A673 (cell line): ENCODE measurements around the gene BEGAIN. TPM values are rescaled to one million over a fixed set of nuclear protein-coding genes. Genes with fewer than 3 reads are reported as not detected.

Experiments used
- BruUV-seq: library from RNA; stranded (reverse); fragments of 400-500 nt; replicated peaks from 2 replicates; lab custom pipeline; 2021; lab: Mats Ljungman, UMichigan
- CTCF ChIA-PET: fragments of 300-600 bp; sonication (Branson Sonifier 250); formaldehyde crosslinking; loops from one replicate; lab custom pipeline; 2022; ENCODE audit warnings: antibody characterized with exemption; lab: Charles Lee
- POLR2A ChIA-PET: fragments of 300-600 bp; sonication (Branson Sonifier 250); formaldehyde crosslinking; loops from one replicate; lab custom pipeline; 2022; ENCODE audit warnings: antibody characterized with exemption; ENCODE audit not compliant: low non-redundant PET; lab: Charles Lee
- DNase-seq: peaks from one replicate; pipeline ENCODE4 v3.0.0-alpha.2; 2015; ENCODE audit warnings: low spot score
- H3K27ac ChIP-seq: fragments of 200-600 bp; sonication (generic); 2 replicates; pipeline ENCODE4 v1.5.1; 2016; ENCODE audit warnings: mixed run types, low read depth, mild to moderate bottlenecking, mixed read lengths, antibody characterized with exemption, low read length; ENCODE audit not compliant: poor library complexity, severe bottlenecking
- H3K27me3 ChIP-seq: fragments of 200-600 bp; sonication (generic); replicated peaks from 2 replicates; pipeline ENCODE4 v1.6.1; 2017; ENCODE audit warnings: mixed run types, low read depth, mild to moderate bottlenecking, mixed read lengths, antibody characterized with exemption, low read length; ENCODE audit not compliant: insufficient read depth, poor library complexity
- H3K36me3 ChIP-seq: fragments of 200-600 bp; sonication (generic); 2 replicates; pipeline ENCODE4 v1.6.1; 2016; ENCODE audit warnings: mixed run types, mild to moderate bottlenecking, mixed read lengths, antibody characterized with exemption, low read length; ENCODE audit not compliant: insufficient read depth, poor library complexity, severe bottlenecking
- H3K4me1 ChIP-seq: fragments of 200-600 bp; sonication (generic); 2 replicates; pipeline ENCODE4 v1.6.1; 2017; ENCODE audit warnings: mixed run types, mild to moderate bottlenecking, mixed read lengths, antibody characterized with exemption, low read length; ENCODE audit not compliant: insufficient read depth, poor library complexity, severe bottlenecking
- H3K4me3 ChIP-seq: fragments of 200-600 bp; sonication (generic); 2 replicates; pipeline ENCODE4 v1.5.1; 2016; ENCODE audit warnings: low read depth, mixed run types, mild to moderate bottlenecking, mixed read lengths, low read length; ENCODE audit not compliant: poor library complexity, severe bottlenecking
- H3K9me3 ChIP-seq: fragments of 200-600 bp; sonication (generic); 2 replicates; pipeline ENCODE4 v1.6.1; 2016; ENCODE audit warnings: mixed run types, low read depth, mild to moderate bottlenecking, mixed read lengths, antibody characterized with exemption, low read length; ENCODE audit not compliant: poor library complexity, severe bottlenecking
- CTCF ChIP-seq: fragments of 300-800, 200-600 bp; sonication (generic); conservative IDR thresholded peaks from 2 replicates; pipeline ENCODE4 v1.5.1; 2017; ENCODE audit warnings: low read depth, mild to moderate bottlenecking, antibody characterized with exemption, low read length, moderate library complexity, mixed read lengths
- EZH2 ChIP-seq: fragments of 200-600 bp; sonication (generic); IDR thresholded peaks from 2 replicates; pipeline ENCODE4 v1.6.1; 2017; ENCODE audit warnings: borderline replicate concordance, low read depth, mild to moderate bottlenecking, mixed read lengths, antibody characterized with exemption, low read length; ENCODE audit not compliant: poor library complexity, severe bottlenecking
- intact Hi-C: fragments of 100-400 bp; cut with micrococcal nuclease; formaldehyde crosslinking; loops from one replicate; pipeline ENCODE4 v1.10.0; 2022; ENCODE audit not compliant: unreplicated experiment
- total RNA-seq: library from RNA; stranded (reverse); gene quantifications from 2 replicates; pipeline ENCODE4 v1.2.3, GENCODE V29; 2021

Gene BEGAIN
- total RNA-seq, 1 experiment from 2014 or later, result 0.84 TPM

- TF ChIP-seq CTCF, result no peak
- no peak for TF ChIP-seq EZH2
- intact Hi-C loops, result no loop called here
- Histone ChIP-seq H3K27ac (no peak overlapping the region), H3K9me3 (no peaks in the 10 kb centered on the region), H3K4me1 (no peaks in the 10 kb centered on the region), H3K4me3 (no peak overlapping the region), H3K27me3 (no peaks in the 10 kb centered on the region), H3K36me3 (no peaks in the 10 kb centered on the region)
- CTCF ChIA-PET, result no interaction called here
- no TSS peak for BruUV-seq
- DNase-seq, result no peak
- POLR2A ChIA-PET, result no interaction called here
These were observed 36.3 kb upstream of the BEGAIN start for GRCh38 chr14:100623557-100623956.

GRCh38 chr14:100622708-100623485 is 35.7 kb upstream of the BEGAIN start:
- CTCF ChIA-PET, result no interaction called here
- Histone ChIP-seq H3K4me3 (no peak overlapping the region), H3K36me3 (no peaks in the 10 kb centered on the region), H3K9me3 (no peaks in the 10 kb centered on the region), H3K27me3 (no peaks in the 10 kb centered on the region), H3K4me1 (no peaks in the 10 kb centered on the region), H3K27ac (no peak overlapping the region)
- TF ChIP-seq CTCF, result no peak
- TF ChIP-seq EZH2, result no peak
- DNase-seq, result no peak
- POLR2A ChIA-PET, result no interaction called here
- no TSS peak for BruUV-seq
- intact Hi-C loops, result no loop called here

- ChIA-PET POLR2A (no interaction called here), CTCF (no interaction called here)
- intact Hi-C loops, result no loop called here
- DNase-seq, result no peak
- Histone ChIP-seq H3K4me3 (no peak overlapping the region), H3K4me1 (no peaks in the 10 kb centered on the region), H3K9me3 (no peaks in the 10 kb centered on the region), H3K36me3 (no peaks in the 10 kb centered on the region), H3K27ac (no peak overlapping the region), H3K27me3 (no peaks in the 10 kb centered on the region)
- no TSS peak for BruUV-seq
- TF ChIP-seq CTCF (no peak), EZH2 (no peak)
These were observed 35.0 kb upstream of the BEGAIN start for GRCh38 chr14:100622224-100622623.
